ENCODE measurements around the gene TMEM86A. TPM values are rescaled to one million over a fixed set of nuclear protein-coding genes. Genes with fewer than 3 reads are reported as not detected.

The TMEM86A gene
- total and polyA plus RNA-seq, 4 donors: 4.9 to 6.6 (median 6.0) TPM

DNA sequence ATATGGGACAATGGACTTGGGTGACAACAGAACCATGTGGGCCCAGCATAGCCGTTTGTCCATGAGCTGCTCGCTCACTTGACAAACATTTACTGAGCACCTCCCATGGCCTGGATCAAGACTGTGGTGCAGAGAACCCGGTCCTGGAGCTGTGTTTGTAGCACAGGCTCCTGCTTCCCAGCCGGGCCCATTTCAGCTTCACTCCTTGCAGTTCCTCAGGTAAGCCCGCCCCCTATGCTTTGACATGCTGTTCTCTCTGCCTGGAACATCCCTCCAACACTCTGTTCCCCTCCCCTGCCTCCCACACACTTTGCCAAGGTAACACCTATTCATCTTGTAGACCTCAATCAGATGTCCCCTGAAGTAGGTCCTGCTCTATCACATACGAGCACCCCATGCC, 46.7 kb downstream of the TMEM86A start:
- no peaks in the 10 kb centered on the region for H3K9me3 ChIP-seq (ENCODE audit: control insufficient read depth, insufficient read depth, low read length)
- no peak for DNase-seq (ENCODE audit: low read depth in 4 of 6, low spot score in 6 of 6)
- 76% methylated on average over 6 of the region's 6 CpGs for WGBS (ENCODE audit: insufficient coverage)
- H3K4me1 ChIP-seq (ENCODE audit: control insufficient read depth, insufficient read depth, low read length): peaks cover 4% of the 10 kb centered on the region
- no peaks in the 10 kb centered on the region for H3K27me3 ChIP-seq (ENCODE audit: control insufficient read depth, insufficient read depth, low read length)
- H3K4me3 ChIP-seq (ENCODE audit: low read depth, low read length): no peak overlapping the region
- peaks cover 32% of the 10 kb centered on the region for H3K36me3 ChIP-seq (ENCODE audit: control insufficient read depth, insufficient read depth, low read length)
- H3K27ac ChIP-seq (ENCODE audit: low read depth, low read length): no peak overlapping the region

- peak in 1 of 6 donors; percentile 5 for DNase-seq (ENCODE audit: low read depth in 4 of 6, low spot score in 6 of 6)
- H3K4me1 ChIP-seq (ENCODE audit: control insufficient read depth, insufficient read depth, low read length): peaks cover 16% of the 10 kb centered on the region
- H3K9me3 ChIP-seq (ENCODE audit: control insufficient read depth, insufficient read depth, low read length): no peaks in the 10 kb centered on the region
- peaks cover 3% of the 10 kb centered on the region for H3K36me3 ChIP-seq (ENCODE audit: control insufficient read depth, insufficient read depth, low read length)
- no peak overlapping the region for H3K27ac ChIP-seq (ENCODE audit: low read depth, low read length)
- no peaks in the 10 kb centered on the region for H3K27me3 ChIP-seq (ENCODE audit: control insufficient read depth, insufficient read depth, low read length)
- no peak overlapping the region for H3K4me3 ChIP-seq (ENCODE audit: low read depth, low read length)
- WGBS (ENCODE audit: insufficient coverage): 58% methylated on average over 13 of the region's 13 CpGs
Observed at GRCh38 chr11:18748766-18749365, 50.3 kb downstream of the TMEM86A start.

DNA sequence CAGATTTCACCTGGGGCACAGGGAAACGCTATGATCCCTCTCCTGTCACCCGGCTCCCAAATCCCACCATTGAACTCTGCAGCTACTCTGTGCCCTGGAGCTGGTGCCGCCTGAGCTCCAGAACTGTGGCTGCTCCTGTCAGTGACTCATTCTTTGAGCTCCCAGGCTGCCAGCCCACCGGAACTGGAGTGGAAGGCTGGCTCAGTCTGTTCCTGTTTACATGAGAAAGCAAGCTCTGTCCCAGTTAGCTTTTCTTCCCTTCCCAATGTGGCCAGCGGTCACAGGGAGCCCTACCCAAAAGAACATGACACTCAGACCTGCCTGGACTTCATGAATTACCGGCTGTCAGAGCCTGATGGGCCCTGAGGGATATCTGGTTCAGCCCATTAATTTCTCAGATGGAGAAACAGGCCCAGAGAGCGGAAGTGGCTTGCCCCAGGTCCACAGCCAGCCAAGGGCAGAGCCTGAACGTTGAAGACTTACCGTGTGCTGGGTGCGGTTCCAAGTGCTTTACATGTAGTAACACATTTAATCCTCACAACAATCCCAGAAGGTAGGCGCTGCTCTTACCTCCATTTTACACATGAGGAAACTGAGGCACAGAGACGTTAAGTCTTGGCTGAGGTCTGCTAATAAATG, 51.2 kb downstream of the TMEM86A start:
- H3K4me3 ChIP-seq (ENCODE audit: low read depth, low read length): no peak overlapping the region
- 57% methylated on average over 7 of the region's 12 CpGs for WGBS (ENCODE audit: insufficient coverage)
- H3K4me1 ChIP-seq (ENCODE audit: control insufficient read depth, insufficient read depth, low read length): peaks cover 16% of the 10 kb centered on the region
- no peaks in the 10 kb centered on the region for H3K9me3 ChIP-seq (ENCODE audit: control insufficient read depth, insufficient read depth, low read length)
- H3K27ac ChIP-seq (ENCODE audit: low read depth, low read length): no peak overlapping the region
- H3K36me3 ChIP-seq (ENCODE audit: control insufficient read depth, insufficient read depth, low read length): no peaks in the 10 kb centered on the region
- H3K27me3 ChIP-seq (ENCODE audit: control insufficient read depth, insufficient read depth, low read length): no peaks in the 10 kb centered on the region
- no peak for DNase-seq (ENCODE audit: low read depth in 4 of 6, low spot score in 6 of 6)

DNA sequence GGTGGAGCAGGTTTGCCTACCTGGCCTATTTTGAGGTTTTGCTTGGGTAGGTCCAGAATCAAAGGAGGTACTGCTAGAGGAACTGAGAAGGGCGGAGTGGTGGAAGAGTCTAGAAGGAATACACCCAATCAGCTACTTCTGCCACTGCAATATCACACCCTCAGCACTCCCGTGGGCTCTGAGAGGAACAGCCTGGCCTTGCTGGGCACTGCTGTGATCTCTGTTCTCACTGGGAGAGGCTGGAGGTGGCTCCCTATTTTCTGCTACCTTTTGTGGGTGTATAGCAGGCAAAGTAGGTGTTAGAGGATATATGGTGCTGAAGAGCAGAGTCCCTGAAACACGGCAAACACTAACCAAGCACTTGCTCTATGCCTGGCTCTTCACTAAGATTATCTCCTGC, 52.4 kb downstream of the TMEM86A start:
- H3K27ac ChIP-seq (ENCODE audit: low read depth, low read length): no peak overlapping the region
- 60% methylated on average over 1 of the region's 3 CpGs for WGBS (ENCODE audit: insufficient coverage)
- no peak overlapping the region for H3K4me3 ChIP-seq (ENCODE audit: low read depth, low read length)
- no peaks in the 10 kb centered on the region for H3K36me3 ChIP-seq (ENCODE audit: control insufficient read depth, insufficient read depth, low read length)
- DNase-seq (ENCODE audit: low read depth in 4 of 6, low spot score in 6 of 6): no peak
- no peaks in the 10 kb centered on the region for H3K27me3 ChIP-seq (ENCODE audit: control insufficient read depth, insufficient read depth, low read length)
- H3K4me1 ChIP-seq (ENCODE audit: control insufficient read depth, insufficient read depth, low read length): peaks cover 16% of the 10 kb centered on the region
- H3K9me3 ChIP-seq (ENCODE audit: control insufficient read depth, insufficient read depth, low read length): no peaks in the 10 kb centered on the region

- WGBS (ENCODE audit: insufficient coverage): 14% methylated on average over 3 of the region's 3 CpGs
- H3K36me3 ChIP-seq (ENCODE audit: control insufficient read depth, insufficient read depth, low read length): no peaks in the 10 kb centered on the region
- no peak overlapping the region for H3K4me3 ChIP-seq (ENCODE audit: low read depth, low read length)
- H3K4me1 ChIP-seq (ENCODE audit: control insufficient read depth, insufficient read depth, low read length): peaks cover 16% of the 10 kb centered on the region
- H3K27ac ChIP-seq (ENCODE audit: low read depth, low read length): peak overlapping the region; percentile 42
- H3K9me3 ChIP-seq (ENCODE audit: control insufficient read depth, insufficient read depth, low read length): no peaks in the 10 kb centered on the region
- no peaks in the 10 kb centered on the region for H3K27me3 ChIP-seq (ENCODE audit: control insufficient read depth, insufficient read depth, low read length)
- peak in 1 of 6 donors; percentile 31 for DNase-seq (ENCODE audit: low read depth in 4 of 6, low spot score in 6 of 6)
Observed at GRCh38 chr11:18752502-18752901, 53.9 kb downstream of the TMEM86A start.

DNA sequence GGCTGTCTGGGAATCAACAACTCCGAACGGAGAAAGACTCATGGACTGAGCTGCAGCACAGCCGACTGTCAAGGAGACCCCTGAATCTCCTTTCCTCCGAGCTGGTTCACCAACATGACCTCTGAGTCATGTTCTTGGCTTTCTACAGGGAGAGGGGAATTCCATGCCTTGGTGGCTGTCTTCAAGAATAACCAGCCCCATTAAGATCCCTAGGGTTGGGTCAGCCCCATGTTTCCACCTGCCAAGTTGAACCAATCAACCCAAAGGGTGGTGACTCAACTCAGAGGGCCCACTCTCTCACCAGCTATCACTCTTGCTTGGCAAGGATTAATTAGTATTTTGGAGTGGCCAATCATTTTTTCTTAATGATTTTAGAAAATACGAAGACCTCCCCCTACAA, 55.7 kb downstream of the TMEM86A start:
- H3K36me3 ChIP-seq (ENCODE audit: control insufficient read depth, insufficient read depth, low read length): no peaks in the 10 kb centered on the region
- WGBS (ENCODE audit: insufficient coverage): 93% methylated on average over 3 of the region's 5 CpGs
- H3K9me3 ChIP-seq (ENCODE audit: control insufficient read depth, insufficient read depth, low read length): no peaks in the 10 kb centered on the region
- DNase-seq (ENCODE audit: low read depth in 4 of 6, low spot score in 6 of 6): no peak
- peaks cover 16% of the 10 kb centered on the region for H3K4me1 ChIP-seq (ENCODE audit: control insufficient read depth, insufficient read depth, low read length)
- H3K27me3 ChIP-seq (ENCODE audit: control insufficient read depth, insufficient read depth, low read length): no peaks in the 10 kb centered on the region
- H3K27ac ChIP-seq (ENCODE audit: low read depth, low read length): no peak overlapping the region
- H3K4me3 ChIP-seq (ENCODE audit: low read depth, low read length): no peak overlapping the region

Other genes starting within 250 kb of the TMEM86A start
- under 1 TPM; 0.06 to 0.20 TPM for gene LDHAL6A, start 242.9 kb upstream of the TMEM86A start, total RNA-seq
- 1 to 10 TPM in 1 of 2 donors, under 1 TPM in 1; 0.54 to 1.6 TPM for gene LDHAL6A, start 242.9 kb upstream of the TMEM86A start, polyA plus RNA-seq (ENCODE audit: insufficient read length in 2 of 2)
- gene TSG101, start 171.8 kb upstream of the TMEM86A start, total RNA-seq: 100 to 1,000 TPM in 1 of 2 donors, 10 to 100 TPM in 1; 75.4 to 110 TPM
- 10 to 100 TPM; 79.6 to 88.8 TPM for gene TSG101, start 171.8 kb upstream of the TMEM86A start, polyA plus RNA-seq (ENCODE audit: insufficient read length in 2 of 2)
- 10 to 100 TPM; 26.7 to 32.2 TPM for gene UEVLD, start 110.0 kb upstream of the TMEM86A start, total RNA-seq
- 10 to 100 TPM; 16.9 to 19.8 TPM for gene UEVLD, start 110.0 kb upstream of the TMEM86A start, polyA plus RNA-seq (ENCODE audit: insufficient read length in 2 of 2)
- gene MISFA, start 99.0 kb upstream of the TMEM86A start, total RNA-seq: 1 to 10 TPM in 1 of 2 donors, under 1 TPM in 1; 0.69 to 5.8 TPM
- 1 to 10 TPM; 3.8 to 7.8 TPM for gene MISFA, start 99.0 kb upstream of the TMEM86A start, polyA plus RNA-seq (ENCODE audit: insufficient read length in 2 of 2)
- gene SPTY2D1, start 64.4 kb upstream of the TMEM86A start, total RNA-seq: 10 to 100 TPM; 17.6 to 21.3 TPM
- gene SPTY2D1, start 64.4 kb upstream of the TMEM86A start, polyA plus RNA-seq (ENCODE audit: insufficient read length in 2 of 2): 1 to 10 TPM; 7.5 to 8.7 TPM
- 1 to 10 TPM in 1 of 2 donors, under 1 TPM in 1; 0.20 to 1.3 TPM for gene IGSF22, start 27.4 kb downstream of the TMEM86A start, total RNA-seq
- 1 to 10 TPM; 3.5 to 4.5 TPM for gene IGSF22, start 27.4 kb downstream of the TMEM86A start, polyA plus RNA-seq (ENCODE audit: insufficient read length in 2 of 2)
- gene PTPN5, start 93.0 kb downstream of the TMEM86A start, total RNA-seq: 10 to 100 TPM; 18.0 to 25.9 TPM
- gene PTPN5, start 93.0 kb downstream of the TMEM86A start, polyA plus RNA-seq (ENCODE audit: insufficient read length in 2 of 2): 10 to 100 TPM; 80.1 to 92.8 TPM
- under 1 TPM in 1 of 2 donors, not detected in 1; 0.99 TPM for gene MRGPRX1, start 240.6 kb downstream of the TMEM86A start, total RNA-seq
- not detected for gene MRGPRX1, start 240.6 kb downstream of the TMEM86A start, polyA plus RNA-seq (ENCODE audit: insufficient read length in 2 of 2)